GM12865 (cell line): ENCODE data around the gene NLRC3.

Experiments used
- DNase-seq: peaks from one replicate; pipeline ENCODE4 v3.0.0; 2010; ENCODE audit warnings: low read depth
- H3K4me3 ChIP-seq: 2 replicates; pipeline ENCODE4 v1.5.1; 2011; ENCODE audit warnings: mild to moderate bottlenecking, low read depth, low read length, control low read depth
- CTCF ChIP-seq: IDR thresholded peaks from 2 replicates; pipeline ENCODE4 v1.5.1; 2011; ENCODE audit warnings: low read length, control low read depth, low read depth, inconsistent platforms; ENCODE audit not compliant: insufficient read depth; ENCODE audit errors: missing control alignments

NLRC3 gene

GRCh38 chr16:3589001-3589400 lies 11.8 kb upstream of the NLRC3 start:
- DNase-seq, result no peak
- no peak for TF ChIP-seq CTCF

GRCh38 chr16:3587547-3588110 lies 10.4 kb upstream of the NLRC3 start:
- no peak overlapping the region for H3K4me3 ChIP-seq
- TF ChIP-seq CTCF, result no peak

More at GRCh38 chr16:3589001-3589400, 11.8 kb upstream of the NLRC3 start:
- no peak overlapping the region for H3K4me3 ChIP-seq

GRCh38 chr16:3584412-3584811 lies 7.2 kb upstream of the NLRC3 start:
- TF ChIP-seq CTCF, result no peak
- no peak for DNase-seq
- H3K4me3 ChIP-seq, result no peak overlapping the region

More at GRCh38 chr16:3587547-3588110, 10.4 kb upstream of the NLRC3 start:
- DNase-seq, result peak; percentile 66

- DNase-seq, result no peak
- TF ChIP-seq CTCF, result no peak
- H3K4me3 ChIP-seq, result no peak overlapping the region
Measured at GRCh38 chr16:3583303-3584038, 6.3 kb upstream of the NLRC3 start.

GRCh38 chr16:3582276-3583165 lies 5.3 kb upstream of the NLRC3 start:
- no peak overlapping the region for H3K4me3 ChIP-seq
- no peak for TF ChIP-seq CTCF
- DNase-seq, result no peak

GRCh38 chr16:3581392-3581791 lies 4.2 kb upstream of the NLRC3 start:
- no peak for DNase-seq
- H3K4me3 ChIP-seq, result no peak overlapping the region
- TF ChIP-seq CTCF, result no peak
